CD4-positive, alpha-beta T cell treated with Interleukin-6 at 100 ng/mL for 8 hours (primary cell): ENCODE results near the gene HOXA7.

Source experiments
- DNase-seq: peaks from one replicate; pipeline ENCODE4 v3.0.0-alpha.2; 2020; ENCODE audit warnings: mixed read lengths, low spot score

Gene HOXA7

GRCh38 chr7:27159266-27160144 is 3.0 kb upstream of the HOXA7 start:
- DNase-seq: no peak

GRCh38 chr7:27158436-27159265 is 2.2 kb upstream of the HOXA7 start:
- DNase-seq: no peak

GRCh38 chr7:27157702-27158431 is 1.4 kb upstream of the HOXA7 start:
- DNase-seq: no peak

GRCh38 chr7:27156916-27157701 is 634 bp upstream of the HOXA7 start:
- DNase-seq: no peak

- DNase-seq: no peak
Observed at GRCh38 chr7:27155816-27156507, 513 bp downstream of the HOXA7 start.

- no peak for DNase-seq
Observed at GRCh38 chr7:27154901-27155815, 1.3 kb downstream of the HOXA7 start.

GRCh38 chr7:27154369-27154768 is 2.1 kb downstream of the HOXA7 start:
- DNase-seq: no peak

GRCh38 chr7:27153526-27153925 is 2.9 kb downstream of the HOXA7 start:
- DNase-seq: no peak

GRCh38 chr7:27152816-27153442 is 3.5 kb downstream of the HOXA7 start:
- DNase-seq: no peak

GRCh38 chr7:27151931-27152815 is 4.3 kb downstream of the HOXA7 start, which contains the start of gene HOXA3:
Gene HOXA3, minus strand, starts transcription at chr7:27152583. Its CDS starts 41,943 bp downstream, at chr7:27110640.
- DNase-seq: no peak

- DNase-seq: no peak
Observed at GRCh38 chr7:27151341-27151930, 5.0 kb downstream of the HOXA7 start.

GRCh38 chr7:27150568-27151340 is 5.7 kb downstream of the HOXA7 start:
- DNase-seq: peak; percentile 56

- no peak for DNase-seq
Observed at GRCh38 chr7:27149842-27150567, 6.5 kb downstream of the HOXA7 start.

GRCh38 chr7:27148756-27149641 is 7.5 kb downstream of the HOXA7 start:
- DNase-seq: no peak

GRCh38 chr7:27148031-27148755 is 8.3 kb downstream of the HOXA7 start:
- no peak for DNase-seq
